Type B pancreatic cell (in vitro differentiated cells): ENCODE measurements around the gene PGR. TPM values are rescaled to one million over a fixed set of nuclear protein-coding genes. Genes with fewer than 3 reads are reported as not detected.
"Not testable (repeated sequence)": the region's sequence is repeated elsewhere in the genome, so short reads cannot be mapped to it uniquely, and the experiment has no call there.

Experiments
- DNase-seq: peaks from one replicate; pipeline ENCODE4 v3.0.0; 2021; ENCODE audit warnings: mixed read lengths; ENCODE audit not compliant: unreplicated experiment; ENCODE audit errors: extremely low spot score
- H3K27ac Mint-ChIP-seq: 2 replicates; pipeline ENCODE4 v1.8.0; 2021; ENCODE audit warnings: mild to moderate bottlenecking, mixed read lengths
- H3K27me3 Mint-ChIP-seq: 2 replicates; pipeline ENCODE4 v1.8.0; 2021; ENCODE audit warnings: mixed read lengths
- H3K36me3 Mint-ChIP-seq: 2 replicates; pipeline ENCODE4 v1.8.0; 2021; ENCODE audit warnings: mixed read lengths
- H3K4me1 Mint-ChIP-seq: one replicate; pipeline ENCODE4 v1.8.0; 2021; ENCODE audit warnings: mixed read lengths; ENCODE audit not compliant: unreplicated experiment
- H3K4me3 Mint-ChIP-seq: 2 replicates; pipeline ENCODE4 v1.8.0; 2021; ENCODE audit warnings: mild to moderate bottlenecking, mixed read lengths
- H3K9me3 Mint-ChIP-seq: 2 replicates; pipeline ENCODE4 v1.8.0; 2021; ENCODE audit warnings: mixed read lengths
- total RNA-seq: library from RNA; stranded (reverse); gene quantifications from 2 replicates; pipeline ENCODE4 v1.2.1, GENCODE V29; 2021; ENCODE audit warnings: low replicate concordance
- TF ChIP-seq, protein P1 (sequence below): fragments of 200-600 bp; sonication (generic); conservative IDR thresholded peaks from 2 replicates; pipeline ENCODE4 v1.5.0; 2021; ENCODE audit warnings: antibody characterized with exemption, mild to moderate bottlenecking

The PGR gene
- total RNA-seq, 1 donor from 2014 or later, result 0.29 TPM

DNA sequence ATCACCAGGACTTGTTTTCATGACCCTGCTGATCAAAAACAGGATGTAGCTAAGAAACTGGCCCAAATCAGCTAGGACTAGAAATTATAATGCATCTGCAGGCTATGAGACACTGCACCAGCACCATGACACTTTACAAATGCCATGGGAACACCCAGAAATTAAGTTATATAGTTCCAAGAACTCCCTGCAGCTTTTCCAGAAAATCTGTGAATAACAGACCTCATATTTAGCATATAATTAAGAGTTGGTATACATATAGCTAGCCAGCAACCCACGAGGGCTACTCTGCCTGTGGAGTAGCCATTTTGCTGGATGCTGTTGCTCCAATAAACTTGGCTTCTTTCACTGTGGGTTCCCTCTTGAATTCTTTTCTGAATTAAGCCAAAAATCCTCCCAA lies 101.0 kb downstream of the PGR start:
- Mint-ChIP-seq H3K4me1 (no peaks in the 10 kb centered on the region), H3K27ac (no peak overlapping the region), H3K4me3 (no peak overlapping the region), H3K9me3 (no peaks in the 10 kb centered on the region), H3K27me3 (no peaks in the 10 kb centered on the region), H3K36me3 (no peaks in the 10 kb centered on the region)
- TF ChIP-seq, protein P1, sequence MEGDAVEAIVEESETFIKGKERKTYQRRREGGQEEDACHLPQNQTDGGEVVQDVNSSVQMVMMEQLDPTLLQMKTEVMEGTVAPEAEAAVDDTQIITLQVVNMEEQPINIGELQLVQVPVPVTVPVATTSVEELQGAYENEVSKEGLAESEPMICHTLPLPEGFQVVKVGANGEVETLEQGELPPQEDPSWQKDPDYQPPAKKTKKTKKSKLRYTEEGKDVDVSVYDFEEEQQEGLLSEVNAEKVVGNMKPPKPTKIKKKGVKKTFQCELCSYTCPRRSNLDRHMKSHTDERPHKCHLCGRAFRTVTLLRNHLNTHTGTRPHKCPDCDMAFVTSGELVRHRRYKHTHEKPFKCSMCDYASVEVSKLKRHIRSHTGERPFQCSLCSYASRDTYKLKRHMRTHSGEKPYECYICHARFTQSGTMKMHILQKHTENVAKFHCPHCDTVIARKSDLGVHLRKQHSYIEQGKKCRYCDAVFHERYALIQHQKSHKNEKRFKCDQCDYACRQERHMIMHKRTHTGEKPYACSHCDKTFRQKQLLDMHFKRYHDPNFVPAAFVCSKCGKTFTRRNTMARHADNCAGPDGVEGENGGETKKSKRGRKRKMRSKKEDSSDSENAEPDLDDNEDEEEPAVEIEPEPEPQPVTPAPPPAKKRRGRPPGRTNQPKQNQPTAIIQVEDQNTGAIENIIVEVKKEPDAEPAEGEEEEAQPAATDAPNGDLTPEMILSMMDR, result no peak
- DNase-seq, result no peak

DNA sequence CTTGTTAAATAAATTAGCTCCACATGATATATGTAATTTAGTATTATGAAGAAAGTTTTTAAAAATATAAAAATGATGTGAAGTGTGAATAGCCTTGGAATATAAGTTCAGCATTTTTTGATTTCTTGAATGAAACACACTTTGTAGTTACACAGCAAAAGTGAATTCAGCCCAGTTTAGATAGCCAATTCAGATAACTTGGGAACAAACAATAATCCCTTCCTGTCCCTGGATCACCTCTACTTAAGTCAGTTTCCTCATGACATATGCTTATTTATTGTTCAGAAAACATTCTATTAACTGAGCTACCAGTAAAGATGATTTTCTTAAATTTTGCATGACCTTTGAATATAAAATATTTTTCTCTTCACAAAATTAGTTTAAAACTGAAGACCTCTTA lies 107.4 kb downstream of the PGR start:
- Mint-ChIP-seq H3K4me1 (no peaks in the 10 kb centered on the region), H3K9me3 (no peaks in the 10 kb centered on the region), H3K27me3 (no peaks in the 10 kb centered on the region), H3K36me3 (no peaks in the 10 kb centered on the region), H3K4me3 (no peak overlapping the region), H3K27ac (no peak overlapping the region)
- TF ChIP-seq, protein P1, result no peak
- DNase-seq, result no peak

DNA sequence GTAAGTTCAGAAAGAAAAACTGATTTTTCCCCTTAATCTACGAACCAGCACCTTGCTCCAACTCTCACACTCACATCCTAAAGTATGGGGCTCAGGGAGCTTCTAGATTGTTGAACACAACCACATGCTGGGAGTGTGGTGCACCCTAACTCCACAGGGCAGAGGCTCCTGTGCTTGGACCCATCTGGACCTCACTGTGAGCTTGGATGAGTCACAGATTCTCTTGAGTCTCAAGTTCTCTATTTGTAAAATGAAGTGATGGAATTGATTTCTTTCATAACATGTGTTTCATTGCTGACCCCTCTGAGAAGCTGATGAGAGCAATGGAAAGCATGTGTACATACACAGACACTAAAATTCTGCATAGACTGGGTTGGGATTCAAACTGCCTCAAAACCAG lies 109.7 kb downstream of the PGR start:
- Mint-ChIP-seq H3K27ac (no peak overlapping the region), H3K9me3 (no peaks in the 10 kb centered on the region), H3K4me1 (no peaks in the 10 kb centered on the region), H3K36me3 (no peaks in the 10 kb centered on the region), H3K4me3 (no peak overlapping the region), H3K27me3 (no peaks in the 10 kb centered on the region)
- TF ChIP-seq, protein P1, result no peak
- no peak for DNase-seq

DNA sequence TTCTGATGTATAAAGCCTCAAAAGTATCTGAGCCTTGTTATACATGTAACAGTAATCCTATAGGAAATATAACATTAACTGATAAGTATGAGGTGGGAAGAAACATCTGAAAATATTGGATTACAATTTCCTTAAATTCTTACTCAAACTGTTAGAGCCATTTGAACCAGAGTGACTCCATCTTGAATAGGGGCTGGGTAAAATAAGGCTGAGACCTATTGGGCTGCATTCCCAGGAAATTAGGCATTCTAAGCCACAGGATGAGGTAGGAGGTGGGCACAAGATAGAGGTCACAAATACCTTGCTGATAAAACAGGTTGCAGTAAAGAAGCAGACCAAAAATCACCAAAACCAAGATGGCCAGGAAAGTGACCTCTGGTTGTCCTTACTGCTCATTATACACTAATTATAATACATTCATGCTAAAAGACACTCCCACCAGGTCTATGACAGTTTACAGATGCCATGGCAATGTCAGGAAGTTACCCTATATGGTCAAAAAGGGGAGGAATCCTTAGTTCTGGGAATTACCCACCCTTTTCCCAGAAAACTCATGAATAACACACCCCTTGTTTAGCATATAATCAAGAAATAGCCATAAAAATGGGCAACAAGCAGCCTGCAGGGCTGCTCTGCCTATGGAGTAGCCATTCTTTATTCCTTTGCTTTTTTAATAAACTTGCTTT lies 114.9 kb downstream of the PGR start:
- H3K27ac Mint-ChIP-seq, result no peak overlapping the region
- TF ChIP-seq, protein P1, result no peak
- peaks cover 5% of the 10 kb centered on the region for H3K27me3 Mint-ChIP-seq
- no peaks in the 10 kb centered on the region for H3K9me3 Mint-ChIP-seq
- DNase-seq, result no peak
- no peaks in the 10 kb centered on the region for H3K4me1 Mint-ChIP-seq
- no peak overlapping the region for H3K4me3 Mint-ChIP-seq
- no peaks in the 10 kb centered on the region for H3K36me3 Mint-ChIP-seq

DNA sequence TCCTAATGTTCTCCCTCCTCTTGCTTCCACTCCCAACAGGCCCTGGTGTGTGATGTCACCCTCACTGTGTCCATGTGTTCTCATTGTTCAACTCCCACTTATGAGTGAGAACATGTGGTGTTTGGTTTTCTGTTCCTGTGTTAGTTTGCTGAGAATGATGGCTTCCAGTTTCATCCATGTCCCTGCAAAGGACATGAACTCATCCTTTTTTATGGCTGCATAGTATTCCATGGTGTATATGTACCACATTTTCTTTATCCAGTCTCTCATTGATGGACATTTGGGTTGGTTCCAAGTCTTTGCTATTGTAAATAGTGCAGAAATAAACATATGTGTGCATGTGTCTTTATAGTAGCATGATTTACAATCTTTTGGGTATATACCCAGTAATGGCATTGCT lies 115.9 kb downstream of the PGR start:
- H3K4me3 Mint-ChIP-seq, H3K36me3 Mint-ChIP-seq, H3K4me1 Mint-ChIP-seq, H3K27ac Mint-ChIP-seq, H3K9me3 Mint-ChIP-seq, H3K27me3 Mint-ChIP-seq, DNase-seq: not testable (repeated sequence)

DNA sequence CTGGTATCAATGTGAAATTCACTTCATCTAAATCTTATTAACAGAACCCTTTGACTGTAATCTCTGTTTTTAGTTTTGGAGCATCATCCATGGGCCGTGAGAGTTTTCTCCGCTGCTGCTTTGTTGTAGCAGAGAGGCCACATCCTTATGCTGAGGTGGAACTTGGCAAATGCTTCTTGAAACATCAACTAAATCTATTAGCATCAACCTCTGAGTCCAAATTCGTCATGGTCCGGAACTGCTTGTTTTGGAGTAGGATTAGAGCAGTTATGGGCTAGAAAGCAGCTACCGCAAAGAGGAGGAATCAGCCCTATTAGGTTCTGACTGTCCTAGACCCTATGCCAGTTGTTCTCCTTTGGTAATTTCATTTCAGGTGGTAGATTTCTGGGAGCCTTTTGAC lies 117.7 kb downstream of the PGR start:
- Mint-ChIP-seq H3K36me3 (no peaks in the 10 kb centered on the region), H3K4me3 (no peak overlapping the region), H3K4me1 (no peaks in the 10 kb centered on the region), H3K9me3 (peaks cover 4% of the 10 kb centered on the region), H3K27ac (no peak overlapping the region), H3K27me3 (peaks cover 5% of the 10 kb centered on the region)
- TF ChIP-seq, protein P1, result no peak
- no peak for DNase-seq
